Caco-2 (cell line): Measurements from ENCODE around the gene NPAS3. TPM values are rescaled to one million over a fixed set of nuclear protein-coding genes. Genes with fewer than 3 reads are reported as not detected.

Experiments
- BruUV-seq: library from RNA; stranded (reverse); fragments of 400-500 nt; replicated peaks from 2 replicates; lab custom pipeline; 2021; lab: Mats Ljungman, UMichigan
- CTCF ChIA-PET: fragments of 300-600 bp; sonication (Branson Sonifier 250); formaldehyde crosslinking; loops from one replicate; lab custom pipeline; 2022; ENCODE audit warnings: antibody characterized with exemption; lab: Charles Lee
- POLR2A ChIA-PET: fragments of 300-600 bp; sonication (Branson Sonifier 250); formaldehyde crosslinking; loops from one replicate; lab custom pipeline; 2022; ENCODE audit warnings: antibody characterized with exemption; lab: Charles Lee
- DNase-seq, 2 experiments: peaks; one replicate each; pipeline versions ENCODE4 v3.0.0 to v3.0.0-alpha.2; 2020 to 2022
- H3K27me3 ChIP-seq: replicated peaks from 2 replicates; pipeline ENCODE4 v1.6.0; 2011; ENCODE audit warnings: low read length; ENCODE audit not compliant: control insufficient read depth, insufficient read depth
- H3K36me3 ChIP-seq: 2 replicates; pipeline ENCODE4 v1.5.1; 2011; ENCODE audit warnings: low read length; ENCODE audit not compliant: control insufficient read depth, insufficient read depth
- H3K4me1 ChIP-seq: fragments of 250-450 bp; sonication (Bioruptor Pico); 2 replicates; pipeline ENCODE4 v1.5.1; 2020; ENCODE audit warnings: mild to moderate bottlenecking
- H3K4me3 ChIP-seq: 2 replicates; pipeline ENCODE4 v1.5.1; 2011; ENCODE audit warnings: low read depth, mild to moderate bottlenecking, control low read depth, low read length
- H3K9me3 ChIP-seq: fragments of 250-450 bp; sonication (Bioruptor Pico); 2 replicates; pipeline ENCODE4 v1.5.1; 2020; ENCODE audit warnings: mild to moderate bottlenecking, moderate library complexity
- H3K27ac Mint-ChIP-seq: one replicate; pipeline ENCODE4 v1.8.0; 2022; ENCODE audit warnings: mixed read lengths; ENCODE audit not compliant: unreplicated experiment
- H3K27me3 Mint-ChIP-seq: one replicate; pipeline ENCODE4 v1.8.0; 2022; ENCODE audit warnings: mixed read lengths; ENCODE audit not compliant: insufficient read depth, unreplicated experiment
- H3K36me3 Mint-ChIP-seq: one replicate; pipeline ENCODE4 v1.8.0; 2022; ENCODE audit warnings: mild to moderate bottlenecking, mixed read lengths; ENCODE audit not compliant: insufficient read depth, unreplicated experiment
- H3K4me1 Mint-ChIP-seq: one replicate; pipeline ENCODE4 v1.8.0; 2022; ENCODE audit warnings: low read depth, mixed read lengths; ENCODE audit not compliant: unreplicated experiment
- H3K4me3 Mint-ChIP-seq: one replicate; pipeline ENCODE4 v1.8.0; 2022; ENCODE audit warnings: mild to moderate bottlenecking, moderate library complexity, mixed read lengths; ENCODE audit not compliant: unreplicated experiment
- H3K9me3 Mint-ChIP-seq: one replicate; pipeline ENCODE4 v1.8.0; 2022; ENCODE audit warnings: mixed read lengths; ENCODE audit not compliant: unreplicated experiment
- intact Hi-C: fragments of 100-400 bp; cut with micrococcal nuclease; formaldehyde crosslinking; loops from one replicate; pipeline ENCODE4 v1.10.0; 2022; ENCODE audit not compliant: unreplicated experiment
- total RNA-seq: library from RNA; stranded (reverse); gene quantifications from 2 replicates; pipeline ENCODE4 v1.2.3, GENCODE V29; 2022
- TF ChIP-seq, protein P1 (sequence below), 2 experiments: fragments of 200-600 bp in 1 of 2; IDR thresholded peaks; 1 replicate in 1 of 2; 2 replicates in 1 of 2; pipeline versions ENCODE4 v1.5.1 to v1.8.0; 2011 to 2022; ENCODE audit warnings: antibody characterized with exemption in 1 of 2, control low read depth in 1 of 2, inconsistent platforms in 1 of 2, low read depth in 1 of 2, low read length in 1 of 2, mild to moderate bottlenecking in 1 of 2, moderate library complexity in 1 of 2; ENCODE audit not compliant: insufficient read depth in 1 of 2, severe bottlenecking in 1 of 2, unreplicated experiment in 1 of 2

NPAS3 gene
- total RNA-seq, 1 experiment from 2014 or later, result not detected

DNA sequence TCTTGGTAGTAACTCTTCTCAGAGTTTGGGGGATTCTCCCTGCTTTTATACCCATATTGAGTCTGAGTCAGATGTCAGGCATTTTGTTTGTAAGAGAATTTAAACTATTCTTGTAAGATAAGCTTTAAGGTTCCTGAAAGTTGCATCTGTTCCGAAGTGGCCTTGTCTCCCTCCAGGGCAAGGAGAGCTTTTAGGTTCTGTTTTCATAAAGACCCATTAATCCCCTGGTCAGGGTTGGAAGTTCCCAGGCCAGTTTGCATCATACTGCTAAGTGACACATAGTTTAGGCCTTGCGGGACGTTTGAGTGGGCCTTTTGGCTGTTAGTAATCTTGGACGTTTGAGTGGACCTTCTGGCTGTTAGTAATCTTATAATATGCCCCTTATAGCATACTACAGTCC is 396.7 kb downstream of the NPAS3 start:
- Mint-ChIP-seq H3K27ac (no peak overlapping the region), H3K36me3 (no peaks in the 10 kb centered on the region), H3K27me3 (no peaks in the 10 kb centered on the region), H3K4me1 (no peaks in the 10 kb centered on the region), H3K9me3 (no peaks in the 10 kb centered on the region), H3K4me3 (no peak overlapping the region)
- BruUV-seq, result no TSS peak
- H3K4me3 ChIP-seq, result no peak overlapping the region
- no peak for DNase-seq
- H3K27me3 ChIP-seq, result no peaks in the 10 kb centered on the region
- ChIA-PET POLR2A (no interaction called here), CTCF (no interaction called here)
- H3K36me3 ChIP-seq, result no peaks in the 10 kb centered on the region
- 0 out of 2 replicates have a peak, but pooled peaks cover 6% of the 10 kb centered on the region for H3K9me3 ChIP-seq
- no peaks in the 10 kb centered on the region for H3K4me1 ChIP-seq
- TF ChIP-seq, protein P1, sequence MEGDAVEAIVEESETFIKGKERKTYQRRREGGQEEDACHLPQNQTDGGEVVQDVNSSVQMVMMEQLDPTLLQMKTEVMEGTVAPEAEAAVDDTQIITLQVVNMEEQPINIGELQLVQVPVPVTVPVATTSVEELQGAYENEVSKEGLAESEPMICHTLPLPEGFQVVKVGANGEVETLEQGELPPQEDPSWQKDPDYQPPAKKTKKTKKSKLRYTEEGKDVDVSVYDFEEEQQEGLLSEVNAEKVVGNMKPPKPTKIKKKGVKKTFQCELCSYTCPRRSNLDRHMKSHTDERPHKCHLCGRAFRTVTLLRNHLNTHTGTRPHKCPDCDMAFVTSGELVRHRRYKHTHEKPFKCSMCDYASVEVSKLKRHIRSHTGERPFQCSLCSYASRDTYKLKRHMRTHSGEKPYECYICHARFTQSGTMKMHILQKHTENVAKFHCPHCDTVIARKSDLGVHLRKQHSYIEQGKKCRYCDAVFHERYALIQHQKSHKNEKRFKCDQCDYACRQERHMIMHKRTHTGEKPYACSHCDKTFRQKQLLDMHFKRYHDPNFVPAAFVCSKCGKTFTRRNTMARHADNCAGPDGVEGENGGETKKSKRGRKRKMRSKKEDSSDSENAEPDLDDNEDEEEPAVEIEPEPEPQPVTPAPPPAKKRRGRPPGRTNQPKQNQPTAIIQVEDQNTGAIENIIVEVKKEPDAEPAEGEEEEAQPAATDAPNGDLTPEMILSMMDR (IDR thresholded peaks at IDR 0.05; ENCODE audit: insufficient read depth in 1 of 2, low read depth in 1 of 2, low read length in 1 of 2, severe bottlenecking in 1 of 2, unreplicated experiment in 1 of 2), result no peak
- intact Hi-C loops, result no loop called here

DNA sequence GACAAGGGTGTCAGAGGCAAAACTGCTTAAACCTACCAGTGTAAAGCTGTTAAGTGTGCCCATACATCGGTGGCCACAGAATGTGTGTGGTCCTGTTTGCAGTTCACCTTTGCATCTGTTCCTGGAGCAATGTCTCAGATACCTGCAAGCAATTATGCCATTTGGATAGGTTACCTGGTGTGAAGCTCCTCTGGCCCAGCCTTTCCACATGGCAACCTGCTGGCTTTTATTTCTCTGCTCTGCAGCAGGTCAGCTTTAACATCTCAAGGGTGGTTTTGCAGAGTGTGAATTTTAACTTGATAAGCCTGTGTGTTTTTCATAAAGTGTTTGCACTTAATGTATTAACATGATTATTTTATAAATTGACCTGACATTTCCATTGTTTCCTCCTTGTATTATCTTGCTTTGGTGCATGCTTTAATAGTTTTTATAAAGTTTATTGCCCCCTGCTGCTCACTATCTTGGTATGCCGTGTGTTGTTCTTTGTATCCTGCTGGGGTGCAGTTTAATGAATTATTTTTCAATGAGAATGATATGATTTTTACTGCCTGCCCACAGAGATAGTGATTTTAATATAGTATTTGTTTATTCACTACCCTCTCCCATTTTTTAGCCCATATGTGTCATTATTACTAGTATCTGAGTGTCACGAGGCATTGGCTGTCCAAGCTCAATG is 403.8 kb downstream of the NPAS3 start:
- H3K4me1 ChIP-seq, result no peaks in the 10 kb centered on the region
- H3K4me3 ChIP-seq, result no peak overlapping the region
- H3K27me3 ChIP-seq, result no peaks in the 10 kb centered on the region; the same call in 1 of the 2 replicates
- H3K27me3 Mint-ChIP-seq, result peaks cover 14% of the 10 kb centered on the region
- no peaks in the 10 kb centered on the region for H3K9me3 Mint-ChIP-seq
- H3K27ac Mint-ChIP-seq, result no peak overlapping the region
- CTCF ChIA-PET, result no interaction called here
- POLR2A ChIA-PET, result no interaction called here
- DNase-seq, result no peak
- TF ChIP-seq, protein P1 (IDR thresholded peaks at IDR 0.05; ENCODE audit: insufficient read depth in 1 of 2, low read depth in 1 of 2, low read length in 1 of 2, severe bottlenecking in 1 of 2, unreplicated experiment in 1 of 2), result no peak
- H3K36me3 ChIP-seq, result no peaks in the 10 kb centered on the region
- H3K9me3 ChIP-seq, result 0 out of 2 replicates have a peak, but pooled peaks cover 6% of the 10 kb centered on the region
- BruUV-seq, result no TSS peak
- no peaks in the 10 kb centered on the region for H3K36me3 Mint-ChIP-seq
- intact Hi-C loops, result no loop called here
- H3K4me1 Mint-ChIP-seq, result no peaks in the 10 kb centered on the region
- no peak overlapping the region for H3K4me3 Mint-ChIP-seq

DNA sequence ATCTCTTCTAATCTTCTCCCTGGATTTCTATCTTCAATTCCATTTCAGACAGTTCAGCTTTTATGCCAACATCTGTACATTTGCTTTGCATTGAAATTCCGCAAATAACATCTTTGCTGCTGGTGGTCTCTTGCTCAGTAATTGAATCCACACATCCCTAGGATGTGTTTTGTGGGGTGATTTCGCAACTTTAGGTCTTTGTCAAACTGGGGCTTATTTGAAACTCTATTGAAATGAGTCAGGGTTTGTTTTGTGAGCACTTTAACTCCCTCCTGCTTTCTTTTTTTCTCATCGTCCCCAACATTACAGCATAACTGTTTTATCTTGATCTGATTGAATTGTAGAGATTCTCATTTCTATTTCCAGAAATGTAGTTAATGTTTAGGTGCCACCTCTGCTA is 404.3 kb downstream of the NPAS3 start:
- Mint-ChIP-seq H3K27ac (no peak overlapping the region), H3K4me1 (no peaks in the 10 kb centered on the region), H3K36me3 (no peaks in the 10 kb centered on the region), H3K9me3 (no peaks in the 10 kb centered on the region), H3K27me3 (peaks cover 14% of the 10 kb centered on the region), H3K4me3 (no peak overlapping the region)
- intact Hi-C loops, result no loop called here
- Histone ChIP-seq H3K36me3 (no peaks in the 10 kb centered on the region), H3K4me3 (no peak overlapping the region), H3K4me1 (no peaks in the 10 kb centered on the region), H3K27me3 (no peaks in the 10 kb centered on the region; the same call in 1 of the 2 replicates), H3K9me3 (0 out of 2 replicates have a peak, but pooled peaks cover 3% of the 10 kb centered on the region)
- TF ChIP-seq, protein P1 (IDR thresholded peaks at IDR 0.05; ENCODE audit: insufficient read depth in 1 of 2, low read depth in 1 of 2, low read length in 1 of 2, severe bottlenecking in 1 of 2, unreplicated experiment in 1 of 2), result no peak
- POLR2A ChIA-PET, result no interaction called here
- CTCF ChIA-PET, result no interaction called here
- BruUV-seq, result no TSS peak
- no peak for DNase-seq
